ENCODE results near the gene MPV17L2.
"Not testable (repeated sequence)": the region's sequence is repeated elsewhere in the genome, so short reads cannot be mapped to it uniquely, and the experiment has no call there.

MPV17L2 gene

GRCh38 chr19:18192673-18193387 is at the start of gene MPV17L2:
Gene MPV17L2 (plus strand): TSS chr19:18193218. CDS start chr19:18193282, 64 bp downstream.
- H3K4me3 ChIP-seq (ENCODE audit: low read depth, low read length) = peak within 1 kb of the TSS; percentile 75

- H3K4me3 ChIP-seq (ENCODE audit: low read depth, low read length) = no peak overlapping the region
Observed at GRCh38 chr19:18143902-18144301, 49.1 kb upstream of the MPV17L2 start.

DNA sequence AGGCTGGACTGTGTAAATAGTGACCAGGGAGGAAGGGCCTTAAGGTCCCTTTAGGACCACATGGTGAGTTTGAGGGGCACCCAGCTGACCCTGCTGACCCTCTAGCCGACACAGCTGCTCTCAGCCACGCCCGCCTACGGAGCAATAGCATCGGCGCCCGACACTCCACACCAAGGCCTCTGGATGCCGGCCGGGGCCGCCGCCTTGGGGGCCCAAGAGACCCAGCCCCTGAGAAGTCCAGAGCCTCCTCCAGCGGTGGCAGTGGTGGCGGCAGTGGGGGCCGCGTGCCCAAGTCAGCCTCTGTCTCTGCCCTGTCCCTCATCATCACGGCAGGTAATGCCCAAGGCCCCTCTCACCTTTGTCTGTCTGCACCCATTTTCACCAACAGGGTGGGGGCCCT is 48.7 kb upstream of the MPV17L2 start:
- no peak overlapping the region for H3K4me3 ChIP-seq (ENCODE audit: low read depth, low read length)

- H3K4me3 ChIP-seq (ENCODE audit: low read depth, low read length) = no peak overlapping the region
Observed at GRCh38 chr19:18144906-18145305, 48.1 kb upstream of the MPV17L2 start.

- H3K4me3 ChIP-seq (ENCODE audit: low read depth, low read length) = no peak overlapping the region
Observed at GRCh38 chr19:18145391-18145999, 47.5 kb upstream of the MPV17L2 start.

DNA sequence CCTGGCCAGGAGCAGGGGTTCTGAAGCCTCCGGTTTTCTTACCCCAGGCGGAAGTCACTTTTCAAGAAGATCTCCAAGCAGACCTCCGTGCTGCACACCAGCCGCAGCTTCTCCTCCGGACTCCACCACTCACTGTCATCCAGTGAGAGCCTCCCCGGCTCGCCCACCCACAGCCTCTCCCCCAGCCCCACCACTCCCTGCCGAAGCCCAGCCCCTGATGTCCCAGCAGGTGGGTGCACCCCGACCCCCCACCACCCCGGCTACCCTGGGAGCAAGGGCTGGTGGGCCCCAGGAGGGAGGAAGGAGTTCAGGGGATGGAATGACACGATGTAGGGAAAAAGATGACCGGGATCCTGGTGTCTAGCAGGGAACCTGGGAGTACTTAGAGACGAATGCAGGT is 45.6 kb upstream of the MPV17L2 start:
- H3K4me3 ChIP-seq (ENCODE audit: low read depth, low read length) = no peak overlapping the region

- no peak overlapping the region for H3K4me3 ChIP-seq (ENCODE audit: low read depth, low read length)
Observed at GRCh38 chr19:18149596-18149975, 43.4 kb upstream of the MPV17L2 start.

GRCh38 chr19:18150776-18151624 is 42.0 kb upstream of the MPV17L2 start:
- no peak overlapping the region for H3K4me3 ChIP-seq (ENCODE audit: low read depth, low read length)

GRCh38 chr19:18152442-18152816 is 40.6 kb upstream of the MPV17L2 start:
- H3K4me3 ChIP-seq (ENCODE audit: low read depth, low read length) = peak overlapping the region; percentile 63

DNA sequence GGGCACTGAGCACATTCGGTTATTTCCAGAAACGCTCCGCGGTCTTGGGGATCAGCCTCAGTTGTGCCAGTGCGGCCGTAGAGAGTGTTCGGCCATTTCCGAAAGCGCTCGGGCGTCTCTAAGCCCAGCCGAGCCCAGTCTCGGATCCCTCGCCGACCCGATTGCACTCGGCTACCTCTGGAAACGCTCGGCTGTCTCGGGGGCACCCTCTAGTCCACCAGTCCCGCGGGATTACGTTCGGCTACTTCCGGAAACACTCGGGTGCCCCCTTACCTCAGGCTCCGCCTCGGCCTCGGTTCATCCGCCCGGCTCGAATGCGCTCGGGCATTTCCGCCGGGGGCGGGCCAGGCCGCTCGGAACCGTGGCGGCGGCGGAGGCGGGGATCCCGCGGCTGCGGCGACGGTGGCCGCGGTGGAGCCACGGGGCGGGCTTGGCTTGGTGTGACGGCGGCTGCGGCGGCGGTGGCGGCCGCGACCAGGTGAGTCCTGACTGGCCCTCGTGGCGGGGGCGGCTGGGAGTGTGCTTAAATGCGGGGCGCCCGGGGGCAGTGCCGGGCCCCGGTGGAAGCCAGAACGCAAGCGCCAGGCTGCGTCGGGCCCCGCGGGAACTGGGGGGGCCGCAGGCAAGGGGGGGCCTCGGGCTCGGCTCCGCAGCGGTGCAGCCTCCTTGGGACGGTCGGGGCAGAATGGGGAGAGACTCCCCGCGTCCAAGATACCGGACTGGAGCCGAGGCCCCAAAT is 40.0 kb upstream of the MPV17L2 start, which contains the start of gene PIK3R2:
TSS of gene PIK3R2 (plus strand) at position 347 of the 739 bp plus-strand sequence. CDS start 2,717 bp downstream, outside the sequence.
- H3K4me3 ChIP-seq (ENCODE audit: low read depth, low read length) = peak within 1 kb of the TSS; percentile 76

DNA sequence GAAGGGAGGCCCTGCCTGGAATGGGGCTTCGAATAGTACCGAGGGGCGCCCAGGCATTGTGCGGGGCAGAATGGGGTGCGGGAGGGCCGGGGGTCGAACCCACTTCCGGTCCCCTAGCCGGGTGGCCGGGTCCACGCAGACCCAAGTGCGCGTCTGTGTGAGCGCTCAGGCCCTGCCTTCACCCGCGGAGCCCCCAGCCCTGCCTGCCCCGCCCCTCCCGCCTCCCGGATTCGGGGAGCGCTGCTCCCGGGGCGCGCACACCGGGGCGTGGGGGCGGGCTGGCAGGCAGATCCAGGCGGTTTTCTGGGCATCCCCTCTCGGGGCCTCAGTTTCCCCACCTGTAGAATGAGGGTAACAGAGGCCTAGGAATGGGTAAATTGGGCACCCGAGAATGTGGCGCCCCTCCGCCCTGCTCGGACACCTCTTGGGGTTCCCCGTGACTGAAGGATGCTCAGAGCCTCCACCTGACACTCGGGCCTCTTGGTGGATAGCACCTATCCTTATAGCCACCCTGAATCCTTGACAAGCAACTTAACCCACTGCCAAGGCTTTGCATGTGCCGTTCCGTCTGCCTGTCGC is 39.4 kb upstream of the MPV17L2 start:
- H3K4me3 ChIP-seq (ENCODE audit: low read depth, low read length) = peak overlapping the region; percentile 76

DNA sequence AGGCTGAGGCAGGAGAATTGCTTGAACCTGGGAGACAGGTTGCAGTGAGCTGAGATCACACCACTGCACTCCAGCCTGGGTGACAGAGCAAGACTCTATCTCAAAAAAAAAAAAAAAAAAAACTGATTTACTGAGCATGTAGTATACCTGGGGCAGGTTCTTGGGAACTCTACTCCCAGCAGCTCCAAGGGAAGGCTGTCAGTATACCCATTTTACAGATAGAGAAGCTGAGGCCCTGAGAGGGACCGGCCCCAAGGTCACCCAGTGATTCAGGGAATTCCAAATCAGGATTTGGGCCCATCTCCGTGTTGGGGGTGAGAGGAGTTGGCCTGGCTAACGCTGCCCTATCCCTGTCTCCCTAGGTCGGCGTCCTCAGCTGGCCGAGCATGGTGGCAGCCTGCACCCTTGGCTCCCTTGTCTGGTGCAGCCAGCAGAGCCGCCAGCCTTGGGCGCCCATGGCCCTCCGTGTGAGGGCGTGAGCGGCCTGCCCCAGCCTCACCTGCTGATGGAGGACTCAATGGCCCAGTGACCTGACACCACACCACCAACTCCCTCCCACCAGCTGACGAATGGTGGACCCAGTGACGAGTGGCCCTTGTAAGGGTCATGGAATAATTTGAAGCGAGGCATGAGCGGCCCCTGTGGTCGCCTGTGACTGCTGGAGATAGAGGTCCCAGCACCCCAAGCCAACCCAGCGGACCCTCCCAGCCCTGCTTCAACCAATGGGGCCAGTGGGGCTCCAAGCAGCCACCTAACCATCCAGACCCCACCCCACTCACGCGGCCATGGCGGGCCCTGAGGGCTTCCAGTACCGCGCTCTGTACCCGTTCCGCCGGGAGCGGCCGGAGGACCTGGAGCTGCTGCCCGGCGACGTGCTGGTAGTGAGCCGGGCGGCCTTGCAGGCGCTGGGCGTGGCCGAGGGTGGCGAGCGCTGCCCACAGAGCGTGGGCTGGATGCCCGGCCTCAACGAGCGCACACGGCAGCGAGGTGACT is 37.6 kb upstream of the MPV17L2 start:
- no peak overlapping the region for H3K4me3 ChIP-seq (ENCODE audit: low read depth, low read length)

GRCh38 chr19:18156268-18156667 is 36.8 kb upstream of the MPV17L2 start:
- no peak overlapping the region for H3K4me3 ChIP-seq (ENCODE audit: low read depth, low read length)

DNA sequence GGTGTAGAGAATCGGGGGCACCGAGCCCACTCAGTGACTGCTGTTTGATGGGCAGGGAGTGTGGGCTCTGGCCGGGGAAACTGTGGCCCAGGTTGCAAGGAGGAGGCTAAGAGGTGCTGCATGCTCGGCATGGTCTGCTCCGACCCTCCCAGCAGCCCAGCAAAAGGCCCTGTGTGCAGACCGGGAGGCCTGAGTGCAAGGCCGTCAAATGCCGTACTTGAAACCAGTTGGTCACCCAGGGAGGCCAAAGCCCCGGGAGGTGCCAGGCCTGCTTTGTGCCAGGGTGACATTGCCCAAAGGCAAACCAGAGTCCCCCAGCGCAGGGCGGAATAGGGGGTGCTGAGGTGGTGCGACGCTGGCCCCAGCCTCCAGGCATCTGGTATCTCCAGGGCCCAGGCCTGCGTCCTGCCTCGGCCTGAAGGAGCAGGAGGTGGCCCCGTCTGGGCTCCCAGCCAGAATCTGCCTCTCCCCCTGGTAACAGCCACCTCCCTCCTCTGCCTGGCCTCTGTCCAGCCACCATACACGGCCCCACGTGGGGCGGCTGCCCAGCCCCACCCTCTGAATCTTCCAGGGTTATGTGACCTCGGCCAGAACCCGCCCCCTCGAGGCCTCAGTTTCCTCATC is 36.1 kb upstream of the MPV17L2 start:
- no peak overlapping the region for H3K4me3 ChIP-seq (ENCODE audit: low read depth, low read length)

- H3K4me3 ChIP-seq (ENCODE audit: low read depth, low read length) = no peak overlapping the region
Observed at GRCh38 chr19:18157465-18158063, 35.5 kb upstream of the MPV17L2 start.

- no peak overlapping the region for H3K4me3 ChIP-seq (ENCODE audit: low read depth, low read length)
Observed at GRCh38 chr19:18158467-18158866, 34.6 kb upstream of the MPV17L2 start.

GRCh38 chr19:18159059-18159616 is 33.9 kb upstream of the MPV17L2 start:
- H3K4me3 ChIP-seq (ENCODE audit: low read depth, low read length) = not testable (repeated sequence)

DNA sequence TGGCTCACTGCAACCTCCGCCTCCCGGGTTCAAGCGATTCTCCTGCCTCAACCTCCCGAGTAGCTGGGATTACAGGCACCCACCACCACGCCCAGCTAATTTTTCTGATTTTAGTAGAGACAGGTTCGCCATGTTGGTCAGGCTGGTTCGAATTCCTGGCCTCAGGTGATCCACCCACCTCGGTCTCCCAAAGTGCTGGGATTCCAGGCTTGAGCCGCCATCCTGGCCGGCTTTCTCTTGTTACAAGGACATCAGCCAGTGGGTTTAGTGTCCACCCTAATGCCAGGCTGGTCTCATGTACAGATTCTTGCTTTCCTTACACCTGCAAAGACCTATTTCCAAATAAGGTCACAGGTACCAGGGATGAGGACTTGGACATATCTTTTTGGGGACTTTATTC is 33.2 kb upstream of the MPV17L2 start:
- H3K4me3 ChIP-seq (ENCODE audit: low read depth, low read length) = no peak overlapping the region
